ENCODE results near the gene RAB3GAP2.
"Not testable (repeated sequence)": the region's sequence is repeated elsewhere in the genome, so short reads cannot be mapped to it uniquely, and the experiment has no call there.

DNA sequence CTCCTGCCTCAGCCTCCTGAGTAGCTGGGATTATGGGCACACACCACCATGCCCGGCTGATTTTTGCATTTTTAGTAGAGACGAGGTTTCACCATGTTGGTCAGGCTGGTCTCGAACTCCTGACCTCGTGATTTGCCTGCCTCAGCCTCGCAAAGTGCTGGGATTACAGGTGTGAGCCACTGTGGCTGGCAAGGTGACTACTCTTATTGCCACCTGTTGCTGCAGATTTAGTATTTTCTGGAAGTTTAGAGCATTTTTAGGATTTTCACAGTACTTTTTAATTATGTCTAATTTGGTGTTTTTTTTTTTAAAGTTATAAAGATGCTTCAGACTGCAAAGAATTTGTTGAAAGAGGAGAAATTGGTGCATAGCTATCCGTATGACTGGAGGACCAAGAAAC is 161.8 kb downstream of the RAB3GAP2 start:
- TF ChIP-seq, protein P1, sequence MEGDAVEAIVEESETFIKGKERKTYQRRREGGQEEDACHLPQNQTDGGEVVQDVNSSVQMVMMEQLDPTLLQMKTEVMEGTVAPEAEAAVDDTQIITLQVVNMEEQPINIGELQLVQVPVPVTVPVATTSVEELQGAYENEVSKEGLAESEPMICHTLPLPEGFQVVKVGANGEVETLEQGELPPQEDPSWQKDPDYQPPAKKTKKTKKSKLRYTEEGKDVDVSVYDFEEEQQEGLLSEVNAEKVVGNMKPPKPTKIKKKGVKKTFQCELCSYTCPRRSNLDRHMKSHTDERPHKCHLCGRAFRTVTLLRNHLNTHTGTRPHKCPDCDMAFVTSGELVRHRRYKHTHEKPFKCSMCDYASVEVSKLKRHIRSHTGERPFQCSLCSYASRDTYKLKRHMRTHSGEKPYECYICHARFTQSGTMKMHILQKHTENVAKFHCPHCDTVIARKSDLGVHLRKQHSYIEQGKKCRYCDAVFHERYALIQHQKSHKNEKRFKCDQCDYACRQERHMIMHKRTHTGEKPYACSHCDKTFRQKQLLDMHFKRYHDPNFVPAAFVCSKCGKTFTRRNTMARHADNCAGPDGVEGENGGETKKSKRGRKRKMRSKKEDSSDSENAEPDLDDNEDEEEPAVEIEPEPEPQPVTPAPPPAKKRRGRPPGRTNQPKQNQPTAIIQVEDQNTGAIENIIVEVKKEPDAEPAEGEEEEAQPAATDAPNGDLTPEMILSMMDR (IDR thresholded peaks at IDR 0.05): not testable (repeated sequence)
- not testable (repeated sequence) for TF ChIP-seq ZFX (IDR thresholded peaks at IDR 0.05; ENCODE audit: borderline replicate concordance)

Data from 22Rv1 (cell line).